Right lobe of liver (tissue), 4 donors: ENCODE measurements around the gene WDR35.

ENCODE experiments used
- CTCF ChIP-seq, 4 donors: fragments of 200-600 bp in 3 of 4; fragments of 450-650 bp in 1 of 4; IDR thresholded peaks; one replicate each; pipeline versions ENCODE4 v1.5.1 to v1.8.0; 2016 to 2022; ENCODE audit warnings: antibody characterized with exemption in 4 of 4, mild to moderate bottlenecking in 2 of 4
- POLR2A ChIP-seq: fragments of 450-650 bp; IDR thresholded peaks from one replicate; pipeline ENCODE4 v1.6.1; 2017; ENCODE audit warnings: antibody characterized with exemption, mild to moderate bottlenecking
- donor health status: DM: no; HTN: no; CAD: no.
- donor health status: DM: no; HTN: no; CAD: no.
- donor health status: DM: no; HTN: yes; CAD: no.

GRCh38 chr2:19929226-19929625, 60.7 kb downstream of the WDR35 start:
- TF ChIP-seq CTCF (IDR thresholded peaks at IDR 0.05) (no peak), POLR2A (no peak)
